IPS DF 4.7 (cell line): ENCODE data around the gene CCNA2.

ENCODE experiments used
- DNase-seq: peaks from one replicate; pipeline ENCODE4 v3.0.0-alpha.2; 2013; ENCODE audit warnings: low spot score; ENCODE audit errors: extremely low read depth

CCNA2 gene

GRCh38 chr4:121806411-121806810 lies 17.3 kb downstream of the CCNA2 start:
- no peak for DNase-seq

DNA sequence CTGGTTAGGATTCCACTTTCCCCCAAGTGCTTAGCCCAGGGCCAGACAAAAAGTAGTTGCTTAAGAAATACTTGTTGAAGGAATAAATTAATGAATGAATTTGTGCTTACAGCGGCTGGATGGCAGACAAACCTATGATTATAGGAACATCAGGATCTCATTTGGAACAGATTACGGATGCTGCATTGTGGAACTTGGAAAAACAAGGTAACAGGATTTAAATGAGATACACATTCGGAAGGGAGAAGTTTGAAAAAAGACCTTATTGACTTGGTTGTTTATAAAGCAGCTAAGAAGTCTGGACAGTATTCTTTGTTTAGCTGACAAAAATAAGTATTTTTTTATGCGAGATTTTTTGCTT lies 22.0 kb downstream of the CCNA2 start:
- no peak for DNase-seq

DNA sequence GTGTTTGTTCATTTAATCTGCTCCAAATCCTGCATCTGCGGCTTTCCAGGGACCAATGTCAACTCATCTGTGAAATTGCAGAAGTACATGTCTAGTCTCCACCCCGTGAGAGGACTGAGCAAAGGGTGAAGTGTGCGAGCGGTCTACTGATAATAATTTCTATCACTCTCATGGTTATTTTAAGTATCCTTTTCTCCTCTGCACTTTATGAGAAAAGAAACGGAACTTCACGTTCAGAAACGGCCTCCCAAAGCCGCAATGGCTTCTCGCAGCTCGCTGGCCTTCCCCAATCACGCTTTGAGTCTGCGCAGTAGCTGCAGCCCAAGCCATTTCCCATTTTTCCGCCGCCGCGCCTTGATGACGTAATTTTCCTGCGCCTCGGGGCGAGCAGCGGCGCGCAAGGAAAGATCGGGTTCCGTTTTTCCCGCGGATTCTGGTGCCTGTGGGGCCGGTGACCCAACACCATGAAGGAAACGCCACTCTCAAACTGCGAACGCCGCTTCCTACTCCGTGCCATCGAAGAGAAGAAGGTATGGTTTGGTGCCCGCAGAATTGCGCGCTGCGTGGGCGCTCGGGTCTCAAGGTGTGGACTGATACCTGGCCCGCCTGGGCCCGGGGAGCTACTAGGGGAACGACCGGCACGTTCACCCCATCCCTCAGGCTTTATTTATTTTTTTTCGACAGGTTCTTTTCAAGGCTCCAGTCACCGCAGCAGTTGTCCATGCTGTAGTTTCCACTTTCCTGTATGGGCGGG lies 22.5 kb downstream of the CCNA2 start, which contains the start of gene EXOSC9:
Gene EXOSC9 (plus strand): TSS at position 363 of the 754 bp plus-strand sequence. CDS start 102 bp downstream, at position 465.
- no peak for DNase-seq

GRCh38 chr4:121800638-121800960 lies 23.1 kb downstream of the CCNA2 start:
- DNase-seq = no peak

- DNase-seq = no peak
These were observed 23.7 kb downstream of the CCNA2 start for GRCh38 chr4:121799867-121800501.

GRCh38 chr4:121799208-121799823 lies 24.4 kb downstream of the CCNA2 start:
- no peak for DNase-seq

DNA sequence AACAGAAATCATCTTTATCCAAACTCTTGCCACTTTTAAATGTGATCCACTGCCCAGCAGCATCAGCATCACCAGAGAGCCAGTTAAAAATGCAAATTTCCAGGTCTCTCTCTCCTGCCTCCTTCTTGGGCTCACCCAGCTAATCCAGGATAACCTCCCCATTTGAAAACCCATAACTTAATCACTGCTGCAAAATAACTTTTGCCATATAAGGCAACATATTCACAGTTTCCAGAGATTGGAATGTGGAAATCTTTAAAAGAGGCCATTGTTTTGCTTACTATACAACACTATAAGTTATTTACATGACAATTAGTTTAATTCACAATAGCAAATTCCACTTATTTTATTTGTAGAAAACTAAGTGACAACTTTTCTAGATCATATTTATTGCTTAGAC lies 27.4 kb downstream of the CCNA2 start:
- DNase-seq = peak; percentile 28

GRCh38 chr4:121794505-121795188 lies 29.0 kb downstream of the CCNA2 start:
- DNase-seq = no peak

- DNase-seq = no peak
These were observed 30.7 kb downstream of the CCNA2 start for GRCh38 chr4:121792966-121793365.

DNA sequence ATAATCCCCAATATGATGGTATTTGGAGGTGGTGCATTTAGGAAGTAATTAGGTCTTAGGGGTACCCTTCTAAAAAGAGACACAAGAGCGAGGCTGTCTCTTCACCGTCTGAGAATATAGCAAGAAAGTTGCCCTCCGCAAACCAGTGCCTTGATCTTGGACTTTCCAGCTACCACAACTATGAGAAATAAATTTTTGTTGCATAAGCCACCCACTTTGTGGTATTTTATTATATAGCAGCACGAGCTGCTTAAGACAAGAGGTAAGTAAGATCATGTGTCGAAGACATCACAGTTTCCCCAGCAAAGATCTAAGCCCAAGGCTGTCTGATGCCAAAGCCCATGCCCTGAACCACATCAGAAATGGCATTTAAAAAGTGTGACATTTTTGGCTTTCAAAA lies 32.2 kb downstream of the CCNA2 start:
- DNase-seq = no peak

GRCh38 chr4:121790976-121791375 lies 32.7 kb downstream of the CCNA2 start:
- no peak for DNase-seq

- no peak for DNase-seq
These were observed 33.5 kb downstream of the CCNA2 start for GRCh38 chr4:121789960-121790829.

- DNase-seq = no peak
These were observed 34.2 kb downstream of the CCNA2 start for GRCh38 chr4:121789455-121789854.

- no peak for DNase-seq
These were observed 34.8 kb downstream of the CCNA2 start for GRCh38 chr4:121788896-121789295.

DNA sequence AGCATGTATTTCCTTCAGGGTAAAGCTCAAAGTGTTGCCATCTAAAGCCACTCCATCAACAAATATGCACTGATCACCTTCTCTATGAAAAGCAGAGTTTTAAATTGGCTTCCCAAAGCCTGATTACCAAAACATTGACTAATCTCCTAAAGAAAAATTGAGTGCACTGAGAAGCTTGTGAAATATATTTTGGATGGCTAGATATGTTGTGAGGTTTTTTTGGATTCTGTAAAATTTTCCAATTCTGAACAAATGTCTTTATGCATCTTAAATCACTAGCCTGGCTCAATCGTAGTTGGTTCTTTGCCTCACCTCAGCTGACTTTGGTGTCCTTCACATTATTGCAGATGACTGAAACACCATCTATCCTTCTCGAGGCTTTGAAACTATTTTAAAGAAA lies 37.5 kb downstream of the CCNA2 start:
- no peak for DNase-seq

DNA sequence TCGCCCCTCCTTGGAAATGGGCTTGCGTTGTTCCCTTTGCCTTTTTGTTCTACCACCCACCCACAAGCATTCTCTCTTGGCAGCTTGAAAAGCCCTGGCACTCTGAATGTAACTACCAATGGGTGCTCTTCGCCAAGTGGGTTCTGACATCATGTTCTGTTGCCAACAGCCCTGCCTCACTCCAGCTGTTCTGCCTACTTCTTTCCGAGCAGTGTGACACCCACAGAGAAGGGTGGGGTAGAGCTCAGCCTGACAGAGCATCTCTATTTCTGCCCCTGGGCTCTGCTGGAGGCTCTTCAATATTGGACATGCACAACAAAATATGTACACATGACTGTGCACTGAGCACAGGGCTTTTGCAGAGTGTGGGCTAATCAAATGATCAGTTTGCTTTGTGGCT lies 38.2 kb downstream of the CCNA2 start:
- DNase-seq = no peak

- DNase-seq = no peak
These were observed 38.7 kb downstream of the CCNA2 start for GRCh38 chr4:121784975-121785374.

DNA sequence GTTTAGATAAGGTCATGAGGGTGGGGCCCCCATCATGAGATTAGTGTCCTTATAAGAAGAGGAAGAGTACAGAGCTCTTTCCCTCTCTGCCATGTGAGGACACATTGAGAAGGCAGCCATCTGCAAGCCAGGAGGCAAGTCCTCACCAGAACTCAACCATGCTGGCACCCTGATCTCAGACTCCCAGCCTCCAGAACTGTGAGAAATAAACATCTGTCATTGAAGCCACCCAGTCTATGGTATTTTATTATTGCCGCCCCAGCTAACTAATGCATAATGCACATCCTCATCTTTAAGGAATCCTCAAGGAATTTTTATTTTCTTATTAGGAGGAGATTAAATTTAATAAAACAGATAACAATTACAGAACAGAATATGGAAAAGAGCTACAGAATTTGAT lies 39.3 kb downstream of the CCNA2 start:
- no peak for DNase-seq

DNA sequence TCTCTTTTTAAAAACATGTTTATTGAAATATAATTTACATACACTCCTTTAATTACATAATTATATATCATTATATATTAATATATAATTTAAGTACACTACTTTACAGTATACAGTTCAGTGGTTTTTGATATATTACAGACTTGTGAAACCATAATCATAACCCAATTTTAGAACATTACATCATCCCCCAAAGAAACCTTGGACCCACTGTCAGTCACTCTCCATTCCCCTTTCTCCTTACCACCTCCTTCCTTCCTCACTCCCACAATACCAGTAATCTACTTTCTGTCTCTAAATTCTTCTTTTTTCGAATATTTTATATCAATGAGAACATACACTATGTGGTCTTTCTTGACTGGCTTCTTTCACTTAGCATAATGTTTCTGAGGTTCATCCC lies 40.5 kb downstream of the CCNA2 start:
- no peak for DNase-seq

GRCh38 chr4:121778991-121779628 lies 44.6 kb downstream of the CCNA2 start:
- no peak for DNase-seq

- DNase-seq = no peak
These were observed 46.1 kb downstream of the CCNA2 start for GRCh38 chr4:121777625-121778024.
